GM12878 (cell line): ENCODE results near the gene TBC1D10B. TPM values are rescaled to one million over a fixed set of nuclear protein-coding genes. Genes with fewer than 3 reads are reported as not detected.
A peak's percentile ranks its signal among the peaks of the same experiment; 100 is the strongest.

Experiments
- ATAC-seq: fragments of 200-7000 bp; cut with Tn5 transposase; 3 replicates; pipeline ENCODE4 v1.9.1; 2020; ENCODE audit warnings: mild to moderate bottlenecking, moderate library complexity
- BruUV-seq: library from RNA; stranded (reverse); fragments of 400-500 nt; replicated peaks from 2 replicates; lab custom pipeline; 2021; lab: Mats Ljungman, UMichigan
- CTCF ChIA-PET: fragments of 300-600 bp; sonication (Branson Sonifier 250); formaldehyde crosslinking; extraction: SDS; loops from one replicate; lab custom pipeline; 2021; ENCODE audit warnings: inconsistent platforms; lab: Yijun Ruan, JAX
- POLR2A ChIA-PET: fragments of 350-600 bp; formaldehyde crosslinking; extraction: SDS; loops from one replicate; lab custom pipeline; 2021; ENCODE audit warnings: inconsistent platforms; lab: Charles Lee
- RAD21 ChIA-PET: fragments of 300-600 bp; sonication (Branson Sonifier 250); formaldehyde crosslinking; loops from one replicate; lab custom pipeline; 2023; ENCODE audit warnings: antibody characterized with exemption; ENCODE audit not compliant: unreplicated experiment; lab: Charles Lee
- SMC1A ChIA-PET: fragments of 300-600 bp; sonication (Branson Sonifier 250); formaldehyde crosslinking; loops from one replicate; lab custom pipeline; 2023; ENCODE audit not compliant: unreplicated experiment, uncharacterized antibody; lab: Charles Lee
- DNase-seq: peaks from one replicate; pipeline ENCODE4 v3.0.0-alpha.2; 2011; ENCODE audit warnings: low read depth, low spot score
- FAIRE-seq: peaks from 3 replicates; lab custom pipeline; 2011; peaks lifted over from hg19 to GRCh38; lab: Jason Lieb, UNC
- H2AFZ ChIP-seq: 2 replicates; pipeline ENCODE4 v1.6.0; 2011; ENCODE audit warnings: low read depth, low read length, control low read depth; ENCODE audit not compliant: control insufficient read depth
- H3K27ac ChIP-seq: 2 replicates; pipeline ENCODE4 v1.5.1; 2011; ENCODE audit warnings: control low read depth; ENCODE audit not compliant: control insufficient read depth, insufficient read depth
- H3K27me3 ChIP-seq, 2 experiments: replicated peaks in 1 of 2; 2 replicates each; pipeline versions ENCODE4 v1.6.0 to v1.6.1; 2011; ENCODE audit warnings: low read length in 1 of 2; ENCODE audit not compliant: control insufficient read depth in 2 of 2, insufficient read depth in 2 of 2
- H3K36me3 ChIP-seq, 2 experiments: 2 replicates each; pipeline ENCODE4 v1.5.1; 2011; ENCODE audit warnings: low read length in 1 of 2; ENCODE audit not compliant: control insufficient read depth in 2 of 2, insufficient read depth in 2 of 2
- H3K4me1 ChIP-seq: 2 replicates; pipeline ENCODE4 v1.6.1; 2011; ENCODE audit warnings: mild to moderate bottlenecking, low read length, moderate library complexity, mixed read lengths; ENCODE audit not compliant: control insufficient read depth, insufficient read depth
- H3K4me2 ChIP-seq: 2 replicates; pipeline ENCODE4 v1.6.0; 2011; ENCODE audit warnings: control low read depth; ENCODE audit not compliant: control insufficient read depth, insufficient read depth
- H3K4me3 ChIP-seq: fragments of 200-600 bp; sonication (generic); 2 replicates; pipeline ENCODE4 v1.5.1; 2016
- H3K79me2 ChIP-seq: 2 replicates; pipeline ENCODE4 v1.6.0; 2011; ENCODE audit warnings: low read length; ENCODE audit not compliant: control insufficient read depth, insufficient read depth
- H3K9ac ChIP-seq: 2 replicates; pipeline ENCODE4 v1.8.0; 2011; ENCODE audit warnings: low read length, control low read depth, mixed read lengths; ENCODE audit not compliant: control insufficient read depth, insufficient read depth
- H3K9me3 ChIP-seq: replicated peaks from 3 replicates; pipeline ENCODE4 v1.5.1; 2011; ENCODE audit warnings: mild to moderate bottlenecking, low read length; ENCODE audit not compliant: control insufficient read depth, insufficient read depth
- H4K20me1 ChIP-seq: 2 replicates; pipeline ENCODE4 v1.6.0; 2011; ENCODE audit not compliant: control insufficient read depth, insufficient read depth
- BACH1 ChIP-seq: fragments of 450-650 bp; IDR thresholded peaks from 2 replicates; pipeline ENCODE4 v1.6.1; 2017; ENCODE audit warnings: mild to moderate bottlenecking, borderline replicate concordance
- BRCA1 ChIP-seq: IDR thresholded peaks from 2 replicates; pipeline ENCODE4 v1.6.1; 2011; ENCODE audit warnings: low read depth, low read length, improper control_type of control experiment
- CEBPB ChIP-seq, 2 experiments: fragments of 150-350 bp in 1 of 2; IDR thresholded peaks; 2 replicates each; pipeline ENCODE4 v1.6.1; 2012 to 2014; ENCODE audit warnings: low read depth in 2 of 2, low read length in 2 of 2, borderline replicate concordance in 1 of 2, inconsistent platforms in 1 of 2
- HDAC2 ChIP-seq: fragments of 200-600 bp; sonication (generic); IDR thresholded peaks from 2 replicates; pipeline ENCODE4 v1.6.1; 2017
- JUND ChIP-seq: IDR thresholded peaks from 2 replicates; pipeline ENCODE4 v1.6.1; 2012; ENCODE audit warnings: low read depth, mild to moderate bottlenecking, low read length, improper control_type of control experiment, moderate library complexity
- MYB ChIP-seq: fragments of 150-350 bp; IDR thresholded peaks from 2 replicates; pipeline ENCODE4 v1.6.1; 2014; ENCODE audit warnings: mild to moderate bottlenecking, low read depth, low read length, borderline replicate concordance
- NFIC ChIP-seq: IDR thresholded peaks from 2 replicates; pipeline ENCODE4 v1.6.1; 2012; ENCODE audit warnings: low read depth, mild to moderate bottlenecking, inconsistent platforms, low read length, moderate library complexity
- PAX8 ChIP-seq: fragments of 450-650 bp; IDR thresholded peaks from 2 replicates; pipeline ENCODE4 v1.6.1; 2017; ENCODE audit warnings: mild to moderate bottlenecking, moderate library complexity
- PKNOX1 ChIP-seq: fragments of 450-650 bp; IDR thresholded peaks from 2 replicates; pipeline ENCODE4 v1.6.1; 2016; ENCODE audit warnings: mild to moderate bottlenecking
- POLR2A ChIP-seq: IDR thresholded peaks from 2 replicates; pipeline ENCODE4 v1.6.1; 2011; ENCODE audit warnings: low read depth, mild to moderate bottlenecking, low read length
- RAD51 ChIP-seq: fragments of 450-650 bp; IDR thresholded peaks from 2 replicates; pipeline ENCODE4 v1.6.1; 2016; ENCODE audit warnings: moderate library complexity, mild to moderate bottlenecking, inconsistent platforms
- STAT1 ChIP-seq: fragments of 450-650 bp; conservative IDR thresholded peaks from 2 replicates; pipeline ENCODE4 v1.6.1; 2014; ENCODE audit warnings: antibody characterized with exemption, mild to moderate bottlenecking
- TCF7 ChIP-seq: IDR thresholded peaks from 2 replicates; pipeline ENCODE4 v1.6.1; 2014; ENCODE audit warnings: antibody characterized with exemption, borderline replicate concordance
- ZSCAN29 ChIP-seq: fragments of 450-650 bp; IDR thresholded peaks from 2 replicates; pipeline ENCODE4 v1.6.1; 2017; ENCODE audit warnings: mild to moderate bottlenecking, moderate library complexity
- WGBS: methylation state at CpG from one replicate; pipeline ENCODE4 v1.1.6; 2016; ENCODE audit warnings: low lambda C conversion rate; ENCODE audit not compliant: insufficient replicate concordance, insufficient coverage; ENCODE audit errors: missing lambda C conversion rate; 5-methylcytosine and 5-hydroxymethylcytosine counted together
- in situ Hi-C: fragments of 300-500 bp; cut with MboI; formaldehyde crosslinking; loops from 9 replicates; pipeline ENCODE4 v1.14.3; 2018; ENCODE audit warnings: mixed read lengths
- intact Hi-C: fragments of 100-400 bp; cut with micrococcal nuclease; formaldehyde crosslinking; loops from one replicate; pipeline ENCODE4 v1.14.2; 2022; ENCODE audit not compliant: unreplicated experiment
- polyA plus RNA-seq, 11 experiments: library from polyadenylated mRNA; depleted of rRNA in 4 of 11; unstranded in 6 of 11; stranded (reverse) in 5 of 11; fragments of >200 nt; fragmentation: Nextera tagmentation in 4 of 11; fragmentation: Illumina TruSeq in 1 of 11; extraction: Ambion mirVana in 4 of 11; extraction: Trizol in 1 of 11; gene quantifications; 1 replicate in 1 of 11; 2 replicates in 10 of 11; pipeline versions ENCODE4 v1.2.1 to v1.2.3, GENCODE V29; 2011 to 2016; ENCODE audit warnings: inconsistent platforms in 2 of 11, missing spikeins in 2 of 11, low read depth in 1 of 11
- total RNA-seq, 4 experiments: library from RNA; depleted of rRNA in 3 of 4; stranded (reverse); fragments of >200 nt in 3 of 4; fragmentation: Illumina TruSeq in 1 of 4; extraction: Trizol in 1 of 4; gene quantifications; 2 replicates each; pipeline versions ENCODE4 v1.2.1 to v1.2.3, GENCODE V29; 2013 to 2021

Gene TBC1D10B
- total and polyA plus RNA-seq, 10 of the 15 experiments (the other 5 are each of a cell fraction or from before 2014, with no cell fraction given) = 2.2 to 51.2 (median 11.6) TPM

DNA sequence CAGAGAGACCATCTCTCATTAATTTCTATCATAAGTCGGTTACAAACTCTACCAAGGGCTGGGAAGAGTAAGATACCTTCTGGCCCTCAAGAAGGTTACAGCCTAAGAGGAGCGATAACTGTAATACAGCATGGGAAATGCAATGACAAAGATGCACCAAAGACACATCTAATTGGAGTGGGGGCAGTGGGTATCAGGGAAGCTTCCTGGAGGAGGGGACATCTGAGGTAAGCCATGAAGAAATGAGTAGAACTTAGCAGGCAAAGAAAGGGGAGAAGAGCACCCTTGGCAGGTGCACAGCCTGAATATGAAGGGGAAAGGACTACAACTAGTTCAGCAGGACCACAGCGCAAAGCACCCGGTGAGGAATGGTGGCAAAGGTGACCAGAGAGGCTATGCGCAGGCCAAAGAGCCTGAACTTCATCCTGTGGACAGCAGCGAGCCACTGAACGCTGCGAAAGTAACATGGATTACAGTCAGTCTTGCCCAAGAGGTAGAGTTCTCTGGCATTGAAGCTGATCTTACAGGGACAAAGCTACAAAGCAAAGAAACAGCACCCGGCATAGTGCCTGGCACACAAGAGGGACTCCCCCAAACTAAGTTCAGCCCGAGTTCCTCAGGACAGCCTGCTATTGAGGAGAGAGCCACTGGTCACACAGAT lies 2.8 kb downstream of the TBC1D10B start:
- Histone ChIP-seq H3K4me3 (peak overlapping the region; percentile 97), H4K20me1 (peaks cover 17% of the 10 kb centered on the region), H3K4me1 (peaks cover 16% of the 10 kb centered on the region), H3K79me2 (peaks cover 35% of the 10 kb centered on the region), H3K27me3 (no peaks in the 10 kb centered on the region), H3K9ac (peak overlapping the region; percentile 86), H3K4me2 (peak overlapping the region; percentile 98), H3K36me3 (peaks cover 4 to 11% of the 10 kb centered on the region in 2 experiments; a peak in 3 of 4 replicates), H2AFZ (no peak overlapping the region), H3K9me3 (no peaks in the 10 kb centered on the region)
- in situ Hi-C loops = no loop called here
- DNase-seq (no peak), ATAC-seq (no peak), FAIRE-seq (no peak)
- intact Hi-C loops = no loop called here
- CTCF ChIA-PET = interaction anchor here (1.0 to 9.0 kb wide), 4 partner anchors 15 to 248 kb away, joined by 3 to 70 read pairs (median 4); partner anchors contain the start of genes SEPTIN1 and ZNF771
- no TSS peak for BruUV-seq
- POLR2A ChIA-PET = interaction anchor here (1.0 to 2.1 kb wide), 4 partner anchors 9 to 42 kb away, joined by 4 to 8 read pairs (median 6); no protein-coding TSS in a partner anchor
- WGBS = 75% methylated on average over 10 of the region's 10 CpGs
- RAD21 ChIA-PET = interaction anchor here (0.7 to 1.6 kb wide), 2 partner anchors 15 to 59 kb away, joined by 3 to 4 read pairs; partner anchors contain the start of gene SEPTIN1
- TF ChIP-seq PKNOX1 (no peak), CEBPB (IDR thresholded peaks at IDR 0.05; ENCODE audit: borderline replicate concordance in 1 of 2, low read depth in 2 of 2, low read length in 2 of 2) (no peak), BRCA1 (no peak), MYB (no peak), ZSCAN29 (no peak), PAX8 (no peak), STAT1 (no peak), TCF7 (no peak), NFIC (no peak), HDAC2 (no peak), RAD51 (no peak), BACH1 (no peak), POLR2A (no peak), JUND (no peak)
- TF ChIP-seq, all 136 proteins: peak for 0
- SMC1A ChIA-PET = interaction anchor here (0.6 to 3.5 kb wide), 4 partner anchors 17 to 274 kb away, joined by 3 to 15 read pairs (median 4); partner anchors contain the start of gene ZNF771
- H3K27ac ChIP-seq = no peak overlapping the region; the same call in 1 of the 2 replicates
